NCI-H2227 (cell line): ENCODE results near the gene GNS.

ENCODE experiments used
- DNase-seq: peaks from one replicate; lab custom pipeline; 2025; ENCODE audit not compliant: unreplicated experiment; lab: John Stamatoyannopoulos, UW

The GNS gene

DNA sequence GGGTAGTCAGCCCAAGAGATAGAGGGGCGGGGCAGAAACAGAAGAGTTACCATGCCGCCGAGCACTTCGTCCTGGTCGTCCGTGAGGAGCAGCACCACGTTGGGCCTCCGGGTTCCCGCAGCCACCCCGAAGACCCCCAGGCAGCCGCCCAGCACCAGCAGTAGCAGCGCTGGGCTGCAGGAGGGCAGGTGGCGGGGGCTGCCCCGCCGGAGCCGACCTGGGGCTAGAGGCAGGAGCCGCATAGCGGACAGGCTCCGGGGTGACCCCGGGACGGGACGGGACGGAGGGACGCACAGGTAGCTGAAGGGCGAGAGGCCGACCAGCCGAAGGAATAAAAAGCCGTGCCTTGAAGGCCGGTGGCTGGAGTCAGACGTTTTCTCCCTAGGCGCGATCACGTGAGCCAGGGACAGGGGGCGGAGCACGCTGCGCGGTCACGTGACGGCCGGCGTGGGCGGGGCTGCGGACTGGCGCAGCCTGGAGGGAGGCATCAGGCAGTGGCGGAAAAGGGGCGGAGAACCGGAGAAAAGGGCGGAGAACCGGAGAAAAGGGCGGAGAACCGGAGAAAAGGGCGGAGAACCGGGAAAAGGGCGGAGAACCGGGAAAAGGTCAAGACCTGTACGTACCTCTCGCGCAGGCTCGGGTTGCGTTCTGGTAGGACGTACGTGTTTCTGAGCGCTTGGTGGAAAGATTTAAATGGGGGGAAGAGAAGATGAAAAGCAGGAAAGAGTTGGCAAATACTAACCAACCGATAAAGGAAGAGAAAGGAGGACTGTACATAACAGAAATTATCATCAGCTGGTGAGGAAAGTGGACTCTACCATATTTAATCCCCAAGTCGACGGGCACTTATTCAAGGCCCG is at the start of gene GNS:
GNS (minus strand) TSS at position 372 of the 860 bp plus-strand sequence; CDS start at position 242, 130 bp downstream.
- peak; percentile 96 for DNase-seq

DNA sequence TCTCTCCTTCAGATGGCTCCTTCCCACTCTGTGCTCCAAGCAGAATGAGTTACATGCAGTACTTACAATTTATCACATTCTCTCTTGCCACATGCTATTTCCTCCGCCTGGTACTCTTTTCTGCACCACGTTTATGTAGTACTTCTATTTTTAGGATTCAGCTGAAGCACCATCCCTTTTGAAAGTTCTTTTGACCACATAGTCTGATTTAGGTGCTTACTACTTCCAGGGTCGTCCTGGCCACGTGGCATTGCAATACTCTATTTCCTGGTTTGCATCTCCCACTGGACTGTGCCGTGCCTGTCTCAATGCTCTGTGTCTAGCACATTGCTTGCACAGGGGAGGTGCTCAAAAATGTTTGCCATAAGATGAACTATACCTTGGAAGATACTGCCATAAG is 48.9 kb upstream of the GNS start:
- no peak for DNase-seq

DNA sequence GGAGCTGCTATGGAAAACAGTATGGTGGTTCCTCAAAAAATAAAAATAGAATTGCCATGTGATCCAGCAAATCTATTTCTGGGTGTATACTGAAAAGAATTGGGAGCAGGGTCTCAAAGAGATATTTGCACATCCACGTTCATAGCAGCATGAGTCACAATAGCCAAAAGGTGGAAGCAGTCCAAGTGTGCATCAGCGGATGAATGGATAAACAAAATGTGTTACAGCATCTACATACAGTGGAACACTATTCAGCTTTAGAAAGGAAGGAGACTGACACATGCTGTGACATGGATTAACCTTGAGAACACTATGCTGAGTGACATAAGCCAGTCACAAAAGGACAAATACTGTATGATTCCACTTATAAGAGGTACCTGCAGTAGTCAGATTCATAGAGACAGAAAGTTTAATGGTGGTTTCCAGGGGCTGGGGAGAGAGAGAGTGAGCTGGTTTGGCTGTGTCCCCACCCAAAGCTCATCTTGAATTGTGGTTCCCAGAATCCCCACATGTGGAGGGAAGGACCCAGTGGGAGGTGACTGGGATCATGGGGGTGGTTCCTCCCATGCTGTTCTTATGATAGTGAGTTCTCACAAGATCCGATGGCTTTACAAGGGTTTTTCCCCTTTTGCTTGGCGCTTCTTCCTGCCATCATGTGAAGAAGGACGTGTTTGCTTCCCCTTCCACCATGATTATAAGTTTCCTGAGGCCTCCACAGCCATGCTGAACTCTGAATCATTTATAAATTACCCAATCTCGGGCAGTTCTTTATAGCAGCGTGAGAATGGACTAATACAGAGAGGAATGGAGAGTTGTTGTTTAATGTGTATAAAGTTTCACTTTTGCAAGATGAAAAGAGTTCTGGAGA is 47.6 kb upstream of the GNS start:
- DNase-seq: no peak

DNA sequence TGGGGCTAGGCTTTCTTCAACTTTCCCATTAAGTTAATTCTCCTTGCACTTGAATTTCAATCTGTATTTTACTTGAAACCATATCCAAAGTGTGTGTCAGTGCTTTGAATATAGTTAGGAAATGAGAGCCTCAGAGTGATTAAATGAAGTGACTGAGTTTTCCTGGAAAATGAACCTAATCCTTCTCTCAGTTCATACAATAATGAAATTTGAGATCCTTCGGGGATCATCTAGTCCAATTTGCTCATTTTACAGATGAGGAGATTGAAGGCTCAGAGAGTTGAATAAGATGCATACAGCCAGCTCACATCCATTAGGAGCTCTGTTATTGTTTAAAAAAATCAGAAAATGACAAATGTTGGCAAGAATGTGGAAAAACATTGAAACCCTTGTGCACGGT is 47.0 kb upstream of the GNS start:
- DNase-seq: no peak

DNA sequence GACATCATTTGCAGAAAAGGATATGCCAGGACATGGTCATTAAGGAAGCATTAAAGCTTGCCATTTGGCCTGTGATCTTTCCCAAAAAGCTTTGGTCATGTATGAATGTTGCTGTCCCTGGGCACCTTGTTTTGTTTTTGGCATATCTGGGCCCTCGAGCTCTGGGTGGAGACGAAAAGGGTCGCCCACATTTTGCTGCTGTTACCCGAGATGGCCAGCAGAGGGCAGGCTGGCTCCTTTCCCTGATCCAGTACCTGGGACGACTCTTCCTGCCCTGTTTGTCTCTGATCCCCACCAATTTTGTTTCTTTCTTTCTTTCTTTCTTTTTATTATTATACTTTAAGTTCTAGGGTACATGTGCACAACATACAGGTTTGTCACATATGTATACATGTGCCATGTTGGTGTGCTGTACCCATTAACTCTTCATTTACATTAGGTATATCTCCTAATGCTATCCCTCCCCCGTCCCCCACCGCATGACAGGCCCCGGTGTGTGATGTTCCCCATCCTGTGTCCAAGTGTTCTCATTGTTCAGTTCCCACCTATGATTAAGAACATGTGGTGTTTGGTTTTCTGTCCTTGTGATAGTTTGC is 43.1 kb upstream of the GNS start:
- peak; percentile 69 for DNase-seq

DNA sequence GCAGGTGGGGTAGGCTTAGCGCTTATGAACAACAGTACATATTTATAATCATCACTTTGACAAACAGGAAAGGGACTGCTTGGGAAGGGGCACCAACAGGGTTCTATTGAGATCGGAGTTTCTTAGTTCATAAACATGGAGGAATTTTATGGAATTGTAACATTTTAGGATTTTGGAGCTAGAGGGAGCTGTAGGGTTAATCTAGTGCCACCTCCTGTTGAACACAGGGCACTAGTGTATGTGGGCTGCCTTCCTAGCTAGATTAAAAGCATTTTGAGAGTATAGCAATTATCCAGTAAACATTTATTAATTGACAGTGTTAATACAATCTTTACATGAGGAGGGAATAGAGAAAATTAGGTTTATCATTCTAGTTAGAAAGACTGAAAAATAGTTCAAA is 42.2 kb upstream of the GNS start:
- peak; percentile 4 for DNase-seq

DNA sequence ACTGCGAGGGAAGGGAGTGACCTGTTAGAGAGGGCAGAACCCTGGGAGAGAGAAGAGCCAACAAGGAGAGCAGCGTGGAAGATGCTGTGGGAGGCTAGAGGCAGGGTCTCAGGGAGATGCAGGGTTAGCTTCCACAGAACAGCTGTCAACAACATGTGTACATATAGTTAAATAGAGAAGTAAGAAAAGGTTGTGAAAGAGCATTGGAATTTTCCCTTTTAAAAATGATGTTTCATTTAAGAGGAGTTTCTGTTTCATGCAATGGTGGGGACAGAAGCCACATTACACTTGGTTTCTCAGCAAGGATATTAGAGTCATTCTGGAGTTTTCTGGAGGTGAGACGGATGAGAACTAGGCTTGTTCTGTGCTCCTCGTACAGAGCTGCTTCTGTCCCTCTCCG is 41.4 kb upstream of the GNS start:
- DNase-seq: no peak

DNA sequence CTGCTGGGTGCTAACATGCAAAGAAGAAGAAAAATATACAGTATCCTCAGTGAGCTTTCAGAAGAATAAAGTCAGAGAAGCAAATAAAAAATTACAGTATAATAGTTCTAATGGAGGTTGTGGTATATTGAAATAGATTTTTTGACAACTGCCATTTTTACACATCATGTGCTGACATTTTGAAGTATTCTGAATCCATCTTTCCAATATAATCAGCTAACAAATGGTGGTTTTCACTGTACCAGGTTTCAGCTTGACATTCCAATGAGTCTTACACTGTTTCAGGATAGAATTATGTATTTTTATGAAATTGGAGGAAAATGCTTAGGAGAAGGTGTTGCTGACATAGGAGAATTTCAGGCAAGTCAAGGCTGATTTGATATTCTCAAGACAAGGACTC is 39.0 kb upstream of the GNS start:
- no peak for DNase-seq

DNA sequence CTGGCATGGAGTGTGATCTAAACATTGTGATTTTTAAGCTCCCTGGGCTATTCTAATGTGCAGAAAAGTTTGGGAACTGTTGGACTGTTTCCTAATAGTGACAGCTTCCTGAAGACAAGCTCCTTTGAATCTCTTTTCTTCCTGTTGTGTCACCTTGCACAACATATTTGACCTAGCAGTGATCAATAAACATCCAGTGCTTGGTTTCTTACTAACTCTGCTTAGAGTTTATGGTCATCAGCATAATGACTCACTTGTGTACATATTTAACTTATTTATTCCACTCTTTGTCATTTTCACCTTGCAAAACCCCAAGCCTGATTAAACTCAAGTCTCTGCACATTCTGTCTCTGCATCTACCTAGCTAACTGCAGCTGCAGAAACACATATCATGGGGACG is 38.0 kb upstream of the GNS start:
- DNase-seq: no peak

DNA sequence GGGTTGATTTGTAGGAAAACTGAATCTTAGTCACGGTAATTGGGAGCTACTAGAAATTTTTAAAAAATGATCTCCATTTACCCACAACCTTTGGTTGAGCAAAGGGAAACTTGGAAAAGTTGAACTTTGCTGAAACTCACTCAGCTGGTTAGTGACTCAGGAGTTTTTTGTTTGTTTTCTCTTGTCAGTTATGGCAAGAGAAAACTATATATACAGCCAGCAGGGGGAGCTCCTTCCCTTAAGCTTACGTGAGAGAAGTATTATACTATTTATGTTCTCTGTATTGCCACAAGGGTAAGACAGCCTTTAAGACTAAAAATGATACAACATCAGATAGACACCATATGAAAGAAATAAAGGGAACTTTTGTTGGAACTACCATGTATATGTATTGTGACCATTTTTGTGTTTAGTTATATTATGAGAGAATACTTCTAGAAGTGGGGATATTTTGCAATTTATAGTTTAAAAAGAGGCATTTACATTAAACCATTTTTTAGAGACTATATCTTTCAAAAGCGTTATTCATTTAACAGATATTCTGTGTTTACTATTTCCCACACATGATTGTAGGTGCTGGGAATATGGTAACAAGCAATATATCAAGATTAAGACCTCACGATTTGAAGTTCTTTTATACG is 37.1 kb upstream of the GNS start:
- peak; percentile 86 for DNase-seq

DNA sequence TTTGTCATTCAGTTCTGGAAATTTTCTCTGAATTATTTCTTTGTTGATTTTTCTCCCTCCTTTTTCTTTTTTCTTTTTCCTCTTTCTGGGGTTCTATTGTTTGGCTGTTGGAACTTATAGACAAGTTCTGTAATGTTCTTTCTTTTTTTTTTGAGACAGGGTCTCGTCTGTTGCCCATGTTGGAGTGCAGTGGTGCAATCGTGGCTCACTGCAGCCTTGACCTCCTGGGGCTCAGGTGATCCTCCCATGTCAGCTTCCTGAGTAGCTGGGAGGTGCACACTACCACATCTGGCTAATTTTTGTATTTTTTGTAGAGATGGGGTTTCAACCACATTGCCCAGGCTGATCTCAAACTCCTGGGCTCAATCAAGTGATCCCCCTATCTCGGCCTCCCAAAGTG is 35.1 kb upstream of the GNS start:
- DNase-seq: no peak

DNA sequence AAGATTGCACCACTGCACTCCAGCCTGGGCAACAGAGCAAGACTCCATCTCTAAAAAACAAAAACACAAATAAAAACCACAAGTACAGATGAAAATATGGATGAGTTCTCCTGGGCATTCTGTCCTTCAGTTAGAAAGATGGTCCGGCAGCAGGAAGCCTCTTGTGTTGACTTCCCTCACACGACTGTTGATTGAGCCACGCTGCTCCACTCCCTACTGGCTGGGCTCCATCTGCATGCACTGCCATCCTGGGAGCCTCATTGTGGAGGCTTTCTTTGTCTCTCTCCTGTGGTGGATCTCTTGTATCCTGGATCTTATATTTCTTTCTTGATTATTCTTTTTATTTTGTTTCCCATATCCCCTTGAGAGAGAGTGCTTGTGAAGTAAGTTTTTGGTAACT is 34.4 kb upstream of the GNS start:
- DNase-seq: no peak

DNA sequence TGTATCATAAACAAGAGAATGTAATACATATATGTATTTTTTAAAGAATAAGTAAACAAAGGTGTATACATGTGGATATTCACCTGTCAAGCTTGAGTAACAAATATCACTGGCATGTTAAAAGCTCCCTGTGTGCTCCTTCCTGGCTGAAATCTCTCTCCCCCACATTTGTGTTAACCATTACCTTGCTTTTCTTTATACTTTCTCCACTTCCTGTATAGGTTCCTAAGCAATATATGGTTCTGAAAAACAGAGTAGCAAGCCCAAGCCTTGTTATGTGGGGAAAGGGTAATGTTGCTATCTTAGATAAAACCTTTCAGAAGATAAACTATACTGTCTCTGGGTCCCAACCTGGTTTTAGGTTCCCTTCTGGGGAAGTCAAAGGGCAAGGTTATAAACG is 32.9 kb upstream of the GNS start:
- no peak for DNase-seq

DNA sequence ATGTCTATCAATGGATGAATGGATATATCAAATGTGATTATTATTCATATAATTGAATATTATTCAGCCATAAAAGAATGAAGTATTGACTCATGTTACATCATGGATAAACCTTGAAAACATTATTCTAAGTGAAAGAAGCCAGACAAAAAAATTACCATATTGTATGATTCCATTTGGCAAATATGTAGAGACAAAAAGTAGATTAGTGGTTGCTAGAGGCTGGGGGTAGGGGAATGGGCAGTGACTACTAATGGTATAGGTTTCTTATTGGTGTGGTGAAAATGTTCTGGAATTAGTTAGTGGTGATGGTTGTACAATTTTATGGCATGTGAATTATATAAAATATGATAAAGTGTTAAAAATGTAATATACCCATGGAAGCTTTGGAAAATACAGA is 31.8 kb upstream of the GNS start:
- DNase-seq: no peak

DNA sequence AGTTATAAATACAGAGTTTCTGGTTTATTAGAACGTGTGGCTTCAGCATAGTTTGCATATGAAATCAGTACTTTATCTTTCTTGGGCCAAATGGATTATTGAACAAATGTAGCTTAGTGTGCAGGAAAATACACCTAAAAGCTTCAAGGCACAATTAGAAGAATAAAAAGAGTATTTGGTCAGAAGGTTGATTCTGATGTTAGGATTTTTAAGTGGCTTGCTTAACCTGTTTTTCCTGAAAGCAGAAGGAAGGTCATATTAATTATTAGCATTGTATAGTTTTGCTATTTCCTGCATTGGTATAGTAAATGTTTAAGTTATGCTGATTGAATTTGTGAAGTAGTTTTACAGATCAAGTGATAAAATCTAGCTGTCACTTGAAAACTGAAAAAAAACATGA is 31.0 kb upstream of the GNS start:
- DNase-seq: no peak

DNA sequence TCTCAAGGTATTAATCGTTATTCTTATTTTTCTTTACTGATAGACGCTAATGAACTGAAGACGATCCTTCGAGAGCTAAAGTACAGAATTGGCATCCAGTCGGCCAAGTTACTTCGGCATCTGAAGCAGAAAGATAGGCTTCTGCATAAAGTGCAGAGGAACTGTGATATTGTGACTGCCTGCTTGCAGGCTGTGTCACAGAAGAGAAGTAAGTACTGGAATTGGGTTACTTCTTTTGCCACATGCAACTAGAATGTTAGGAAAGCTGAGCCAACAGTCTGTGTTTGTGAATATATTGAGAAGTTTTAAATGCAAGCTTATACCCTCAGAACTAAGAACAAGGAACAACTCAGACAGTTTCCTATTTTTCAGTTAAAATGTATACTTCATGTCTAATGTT is 26.6 kb upstream of the GNS start:
- DNase-seq: no peak

DNA sequence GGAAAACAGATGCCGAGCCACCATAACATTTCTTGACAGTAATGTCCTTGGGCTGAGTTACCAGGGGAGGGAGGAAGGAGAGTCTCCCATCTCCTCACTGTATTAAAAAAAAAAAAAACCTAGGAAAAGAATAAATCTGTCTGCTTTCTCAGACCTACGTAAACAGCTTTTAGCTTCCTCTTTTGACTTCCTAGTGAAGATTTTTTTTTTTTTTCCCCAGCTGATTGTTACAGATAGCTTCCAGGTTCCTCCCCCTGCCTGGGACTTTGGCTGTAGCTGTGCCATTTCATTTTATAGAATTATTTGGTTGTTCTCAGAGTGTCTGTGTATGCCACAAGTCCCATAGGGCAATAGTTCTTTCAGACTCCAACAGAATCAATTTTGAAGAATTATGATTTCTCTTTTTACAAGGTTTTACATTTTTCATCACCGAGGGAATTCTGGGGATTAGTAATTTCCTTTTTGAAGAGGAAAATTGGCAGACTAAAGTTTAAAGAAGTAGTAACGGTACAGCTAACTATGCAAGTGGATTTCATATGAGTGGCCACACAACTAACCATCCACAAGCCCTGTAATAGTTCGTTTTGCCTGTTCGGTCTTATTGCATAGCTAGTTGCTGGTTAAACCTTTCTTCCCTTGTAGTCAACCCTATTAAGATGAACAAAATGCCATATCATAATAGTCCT is 23.1 kb upstream of the GNS start:
- no peak for DNase-seq

DNA sequence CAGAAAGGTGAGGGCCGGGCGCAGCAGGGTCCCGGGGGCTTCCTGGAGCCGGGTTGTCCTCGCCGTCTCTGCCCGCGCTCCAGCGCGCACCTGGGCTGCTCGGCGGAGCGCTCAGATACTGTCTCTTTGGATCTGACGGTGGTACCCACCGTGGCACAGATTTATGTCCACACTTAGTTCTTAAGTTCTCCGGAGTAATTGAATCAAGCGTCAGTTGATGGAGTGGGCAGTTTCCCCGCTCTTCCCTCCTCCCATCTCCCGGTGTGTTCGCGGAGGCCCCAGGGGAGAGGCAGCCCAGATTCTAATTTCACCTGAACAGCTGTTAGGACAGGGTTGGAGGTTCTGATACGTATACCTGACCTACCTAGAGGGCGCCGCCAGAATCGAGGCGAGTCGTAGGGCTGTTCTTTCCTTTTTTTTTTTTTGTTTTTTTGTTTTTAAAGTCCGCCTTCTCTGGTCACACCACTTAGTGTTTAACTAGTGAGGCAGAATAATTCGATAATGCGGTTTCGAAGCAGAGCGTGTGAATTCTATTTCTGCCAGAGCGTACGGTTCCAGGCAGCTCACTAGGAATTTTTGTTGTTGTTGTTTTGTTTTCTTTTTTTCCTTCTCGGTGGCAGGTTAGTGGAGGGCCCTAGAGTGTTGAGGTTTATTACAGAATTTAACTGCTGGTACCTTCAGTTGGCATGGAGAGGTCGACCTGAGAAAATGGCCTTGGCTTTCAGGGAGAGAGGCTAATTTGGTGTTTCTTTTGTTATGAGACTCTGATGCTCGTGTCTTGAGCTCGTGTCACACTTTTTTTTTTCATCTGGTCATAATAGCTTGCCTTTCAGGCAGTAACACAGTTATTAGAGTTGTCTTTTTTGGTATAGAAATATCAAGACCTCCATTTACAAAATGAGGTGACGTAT is 22.3 kb upstream of the GNS start:
- peak; percentile 53 for DNase-seq

DNA sequence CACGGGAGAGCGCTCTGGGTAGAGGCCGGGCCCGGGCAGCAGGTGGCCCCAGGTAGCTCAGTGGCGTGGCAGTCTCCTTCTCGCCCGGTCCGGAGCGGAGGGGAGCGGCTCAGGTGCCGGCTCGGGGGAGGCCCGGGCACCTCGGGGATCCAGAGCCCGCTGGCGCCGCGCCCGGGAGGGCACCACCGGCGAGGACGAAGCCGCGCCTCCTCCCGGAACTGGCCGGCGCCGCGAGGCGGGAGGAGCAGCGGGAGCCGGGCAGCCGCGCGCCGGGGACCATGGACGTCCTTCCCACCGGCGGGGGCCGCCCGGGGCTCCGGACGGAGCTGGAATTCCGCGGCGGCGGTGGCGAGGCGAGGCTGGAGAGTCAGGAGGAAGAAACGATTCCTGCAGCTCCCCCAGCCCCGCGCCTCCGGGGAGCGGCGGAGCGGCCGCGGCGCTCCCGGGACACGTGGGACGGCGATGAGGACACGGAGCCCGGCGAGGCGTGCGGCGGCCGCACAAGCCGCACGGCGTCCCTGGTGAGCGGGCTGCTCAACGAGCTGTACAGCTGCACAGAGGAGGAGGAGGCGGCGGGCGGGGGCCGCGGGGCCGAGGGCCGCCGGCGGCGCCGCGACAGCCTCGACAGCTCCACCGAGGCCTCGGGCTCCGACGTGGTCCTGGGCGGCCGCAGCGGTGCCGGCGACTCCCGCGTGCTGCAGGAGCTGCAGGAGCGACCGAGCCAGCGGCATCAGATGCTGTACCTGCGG is 21.5 kb upstream of the GNS start:
- peak; percentile 72 for DNase-seq
